Stimulated activated CD8-positive, alpha-beta memory T cell treated with anti-CD3 and anti-CD28 coated beads, Interleukin-7, amount 100 ng/mL, for 24 hours (primary cell): ENCODE measurements around the gene DSE.

Experiments used
- DNase-seq: peaks from one replicate; pipeline ENCODE4 v3.0.0-alpha.2; 2020; ENCODE audit warnings: low read depth

The DSE gene

DNA sequence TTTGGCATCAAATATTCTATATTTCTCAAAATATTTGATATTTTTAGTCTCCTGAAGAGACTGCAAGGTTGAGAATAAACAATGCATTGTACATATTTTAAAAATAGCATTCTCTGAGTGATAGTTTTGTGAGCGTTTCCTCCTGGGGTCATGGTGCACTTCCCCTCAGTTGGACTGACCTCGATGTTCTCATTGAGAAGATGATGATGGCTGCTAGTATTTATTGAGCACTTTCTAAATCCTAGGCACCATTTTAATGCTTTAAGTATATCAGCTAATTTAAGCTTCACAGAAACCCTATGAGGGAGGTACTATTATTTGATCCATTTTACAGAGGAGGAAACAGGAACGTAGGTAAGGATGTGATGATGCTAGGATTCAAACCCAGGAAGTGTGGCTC lies 18.2 kb downstream of the DSE start:
- DNase-seq = no peak

DNA sequence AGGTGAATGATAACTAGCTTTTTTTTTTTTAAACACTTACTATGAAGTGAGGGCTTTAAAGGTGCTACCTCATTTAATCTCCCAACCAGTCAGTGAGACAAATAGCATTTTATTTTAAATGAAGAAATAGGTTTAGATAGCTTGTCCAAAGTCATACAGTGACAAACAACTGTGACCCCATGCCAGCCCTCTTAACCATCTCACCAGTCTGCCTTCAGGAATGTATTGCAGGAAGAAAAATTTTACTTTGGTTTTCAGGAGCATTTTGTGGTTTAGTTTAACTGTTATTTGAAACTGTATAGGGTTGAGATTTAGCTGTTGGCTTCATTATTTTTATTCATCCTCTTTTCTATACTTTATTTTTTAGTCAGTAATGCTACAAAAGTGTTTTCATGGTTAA lies 18.6 kb downstream of the DSE start:
- no peak for DNase-seq

DNA sequence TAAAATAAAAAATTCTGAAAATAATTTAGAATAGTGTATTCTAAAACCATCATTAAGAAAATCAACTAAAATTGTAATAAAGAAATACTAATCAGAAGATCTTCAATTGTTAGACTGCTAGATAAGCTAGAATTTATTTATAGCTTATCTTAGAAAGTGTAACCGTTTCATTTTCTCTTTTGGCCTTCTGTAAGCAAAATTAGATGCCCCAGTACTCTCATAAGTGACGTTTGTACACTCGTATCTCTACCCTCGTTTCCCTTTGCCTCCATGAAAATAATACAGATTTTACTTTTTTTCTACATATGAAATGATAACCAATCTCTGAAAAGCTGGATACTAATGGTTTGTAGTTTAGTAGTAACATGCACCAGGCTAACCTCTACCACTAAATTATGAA lies 19.8 kb downstream of the DSE start:
- DNase-seq = no peak

DNA sequence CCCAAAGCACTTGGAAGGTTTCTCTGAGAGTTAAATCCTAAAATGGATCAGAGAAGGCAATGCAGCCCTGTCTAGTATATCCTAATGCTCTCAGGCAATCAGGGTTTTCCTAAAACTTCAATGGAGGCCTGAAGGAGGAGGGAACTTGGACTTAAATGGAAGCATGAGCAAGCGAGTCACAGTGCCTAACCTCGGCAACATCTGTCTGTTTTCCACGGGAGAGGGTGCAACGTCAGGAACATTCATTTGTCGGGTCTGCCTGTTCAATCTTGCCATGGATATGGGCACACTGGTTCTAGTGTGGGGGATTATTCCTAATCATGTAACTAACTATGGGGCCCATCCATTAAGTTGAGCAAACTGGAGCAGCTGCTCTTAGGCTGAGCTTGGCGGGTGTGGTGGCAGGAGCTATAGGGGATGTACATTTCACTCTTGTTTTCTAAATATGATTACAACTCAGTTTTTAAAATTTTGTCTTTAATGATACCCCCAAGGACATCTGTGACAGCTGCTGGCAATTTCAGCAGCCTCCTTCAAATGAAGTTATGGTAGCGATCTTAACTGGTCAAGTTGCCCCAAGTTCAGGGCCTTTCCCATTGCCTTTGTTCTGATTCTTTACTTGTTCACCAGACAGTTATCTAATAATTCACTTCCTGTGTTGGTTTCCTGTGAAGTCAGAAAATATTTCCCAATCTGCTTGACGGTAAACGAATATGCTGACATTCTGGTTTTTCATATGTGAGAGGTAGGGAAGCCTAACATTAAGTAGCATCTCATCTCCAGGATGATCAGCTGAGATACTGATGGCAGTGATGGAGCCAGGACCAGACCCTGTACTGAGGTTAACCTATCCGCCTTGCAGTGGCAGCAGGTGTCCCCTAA lies 21.6 kb downstream of the DSE start:
- DNase-seq = no peak

DNA sequence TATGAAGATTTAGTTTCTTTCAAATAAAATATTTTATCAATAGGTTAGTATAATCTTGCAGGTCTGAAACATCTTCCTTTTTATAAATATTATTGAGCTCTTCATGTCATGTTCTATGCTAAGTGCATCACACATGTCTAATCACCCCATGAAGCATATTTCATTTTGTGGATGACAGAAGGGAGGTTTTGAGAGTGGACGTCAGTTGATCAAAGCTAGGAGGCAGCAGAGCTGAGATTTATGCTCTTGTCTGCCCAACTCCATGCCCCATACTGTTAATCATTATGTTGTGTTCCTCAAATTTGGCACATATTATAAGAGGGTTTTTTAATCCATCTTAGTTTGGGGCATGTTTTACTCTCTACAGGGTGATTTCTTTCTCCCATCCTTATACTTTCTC lies 22.7 kb downstream of the DSE start:
- no peak for DNase-seq

DNA sequence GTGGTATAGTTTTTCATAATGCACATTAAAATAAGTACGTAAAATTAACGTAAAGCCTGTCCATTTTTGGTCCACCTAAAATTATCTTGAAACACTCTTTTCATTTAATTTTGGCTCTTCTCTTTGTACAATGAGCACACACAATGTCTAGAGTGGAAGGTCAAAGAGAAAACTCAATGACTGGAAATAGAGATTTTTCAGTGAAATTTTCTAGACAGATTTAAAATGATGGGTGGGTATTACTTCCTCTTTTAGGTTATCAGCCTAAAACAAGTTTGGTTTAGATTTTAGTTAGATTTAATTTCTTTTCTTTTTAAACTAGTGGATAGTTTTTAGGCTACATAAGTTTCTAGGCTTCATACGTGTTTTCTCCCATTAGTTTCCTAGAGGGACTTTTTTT lies 24.9 kb downstream of the DSE start:
- no peak for DNase-seq

DNA sequence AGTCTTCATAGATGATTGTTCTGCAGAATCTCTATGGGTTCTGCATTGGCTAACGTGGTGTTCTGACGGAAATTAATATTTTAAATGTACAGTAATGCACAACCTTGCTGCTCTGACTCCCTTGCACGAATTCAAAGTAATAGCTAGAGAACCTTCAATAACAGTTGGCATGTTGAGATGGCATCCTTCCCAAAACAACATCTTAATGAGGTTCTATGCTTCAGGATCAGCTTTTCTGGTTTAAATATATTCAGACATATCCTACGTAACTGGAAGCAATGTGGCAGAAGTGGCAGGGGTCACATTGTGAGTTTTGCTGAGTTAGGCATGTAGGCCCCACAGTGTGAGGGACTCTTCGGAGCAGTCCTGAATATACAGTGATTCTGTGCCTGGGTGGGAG lies 25.7 kb downstream of the DSE start:
- DNase-seq = no peak

DNA sequence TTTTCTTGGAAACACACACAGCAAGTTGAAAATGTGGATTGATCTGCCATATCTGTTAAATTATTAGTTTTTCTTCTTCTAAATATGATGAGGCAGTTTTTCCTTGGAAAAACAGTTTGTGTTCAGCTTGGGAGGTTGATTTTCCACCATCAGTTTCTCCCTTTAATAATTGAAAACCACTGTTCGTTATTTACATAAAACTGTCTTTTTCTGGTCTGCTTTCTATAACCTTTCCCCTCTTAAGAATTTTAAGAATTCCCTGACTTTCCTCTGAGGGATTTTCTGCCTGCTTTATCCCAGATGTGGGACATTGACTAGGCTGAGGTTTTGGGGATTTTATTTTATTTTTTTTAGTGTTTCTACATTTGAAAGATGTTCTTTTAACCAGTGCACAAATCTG lies 27.2 kb downstream of the DSE start:
- DNase-seq = no peak

DNA sequence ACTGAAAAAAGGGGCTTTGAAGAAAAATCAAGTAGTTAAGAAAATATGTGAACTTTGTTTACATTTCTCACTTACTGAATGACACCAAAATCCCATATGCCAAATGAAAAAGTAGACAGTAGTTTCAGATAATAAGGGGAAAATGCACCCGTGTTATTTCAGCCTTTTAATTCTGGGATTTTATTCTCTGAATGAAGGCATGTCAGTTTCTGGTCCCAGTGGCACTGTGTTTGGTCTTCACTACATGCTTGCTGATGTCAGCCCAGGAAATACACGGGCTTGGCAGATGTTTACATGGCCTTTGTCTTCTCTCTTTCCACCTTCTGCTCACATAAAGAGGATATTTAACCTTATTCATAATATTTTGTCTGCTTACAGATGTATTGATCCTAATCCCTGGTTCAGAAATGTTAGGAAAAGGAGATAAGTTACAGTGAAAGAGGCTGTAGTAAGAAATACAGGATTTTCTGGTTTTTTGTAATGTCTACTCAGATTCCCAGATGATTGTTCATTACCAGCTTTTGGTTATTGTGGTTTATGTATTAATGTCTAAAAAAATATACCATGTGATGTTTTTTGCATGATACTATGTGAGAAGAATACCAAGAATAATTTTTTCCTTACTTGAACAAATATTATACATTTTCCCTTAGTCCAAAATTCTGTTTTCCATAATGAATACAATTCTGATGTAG lies 27.7 kb downstream of the DSE start:
- DNase-seq = no peak

DNA sequence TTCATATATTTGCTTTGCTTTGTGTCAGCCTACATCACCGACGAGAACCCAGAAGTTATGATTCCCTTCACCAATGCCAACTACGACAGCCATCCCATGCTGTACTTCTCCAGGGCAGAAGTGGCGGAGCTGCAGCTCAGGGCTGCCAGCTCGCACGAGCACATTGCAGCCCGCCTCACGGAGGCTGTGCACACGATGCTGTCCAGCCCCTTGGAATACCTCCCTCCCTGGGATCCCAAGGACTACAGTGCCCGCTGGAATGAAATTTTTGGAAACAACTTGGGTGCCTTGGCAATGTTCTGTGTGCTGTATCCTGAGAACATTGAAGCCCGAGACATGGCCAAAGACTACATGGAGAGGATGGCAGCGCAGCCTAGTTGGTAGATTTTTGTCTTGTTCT lies 28.5 kb downstream of the DSE start:
- no peak for DNase-seq

DNA sequence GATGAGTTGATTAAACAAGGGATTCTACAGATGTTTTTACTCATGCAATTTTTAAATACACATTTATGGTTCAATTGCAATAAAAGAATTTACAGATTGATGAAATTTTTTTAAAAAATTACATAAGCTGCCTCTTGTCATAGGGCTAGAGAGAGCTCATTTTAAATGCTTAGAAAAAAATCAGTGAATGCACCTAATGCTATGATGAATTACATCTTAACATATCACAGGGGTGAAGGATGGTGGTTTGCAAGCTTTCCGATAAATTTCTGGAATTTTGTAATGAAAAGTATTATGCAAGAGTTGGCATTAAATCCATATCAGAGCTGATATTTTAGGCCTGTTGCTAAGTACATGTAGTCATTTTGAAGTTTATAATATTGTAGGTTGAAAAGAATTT lies 29.6 kb downstream of the DSE start:
- no peak for DNase-seq

DNA sequence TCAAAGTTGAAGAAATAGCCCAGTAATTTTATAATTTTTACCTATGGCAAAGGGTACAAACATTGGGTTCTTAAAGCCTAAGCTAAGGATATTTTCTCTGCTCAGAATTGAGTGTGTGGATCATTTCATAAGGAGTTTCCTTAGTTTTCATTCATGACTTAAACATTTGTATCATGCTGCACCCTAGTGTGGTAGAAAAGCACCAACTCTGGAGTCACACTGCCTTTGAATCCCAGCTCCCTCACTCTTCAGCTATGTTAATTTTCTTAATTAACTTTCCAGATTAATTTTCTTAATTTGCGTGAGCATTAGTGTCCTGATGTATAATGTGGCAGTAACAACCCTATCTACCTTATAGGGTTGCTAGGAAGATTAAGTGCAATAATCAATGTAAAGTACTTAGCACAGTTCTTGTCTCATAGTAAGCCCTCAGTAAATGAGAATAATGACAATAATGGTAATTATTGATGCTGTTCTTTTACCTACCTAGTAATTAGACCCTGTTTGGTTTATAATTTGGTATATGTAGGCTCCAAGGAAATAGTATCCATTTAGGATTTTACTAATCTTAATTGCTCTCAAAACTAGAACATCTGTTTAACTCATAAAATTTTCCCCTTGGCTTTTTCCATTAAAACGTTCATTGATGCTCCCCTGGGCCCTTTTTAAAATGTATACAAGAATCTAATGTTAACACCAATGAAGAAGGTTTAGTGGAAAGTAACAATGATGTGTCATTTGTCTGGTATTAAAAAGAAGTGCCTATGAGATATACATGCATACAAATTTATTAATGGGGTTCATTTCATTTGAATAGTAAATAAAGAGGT lies 31.6 kb downstream of the DSE start:
- no peak for DNase-seq

DNA sequence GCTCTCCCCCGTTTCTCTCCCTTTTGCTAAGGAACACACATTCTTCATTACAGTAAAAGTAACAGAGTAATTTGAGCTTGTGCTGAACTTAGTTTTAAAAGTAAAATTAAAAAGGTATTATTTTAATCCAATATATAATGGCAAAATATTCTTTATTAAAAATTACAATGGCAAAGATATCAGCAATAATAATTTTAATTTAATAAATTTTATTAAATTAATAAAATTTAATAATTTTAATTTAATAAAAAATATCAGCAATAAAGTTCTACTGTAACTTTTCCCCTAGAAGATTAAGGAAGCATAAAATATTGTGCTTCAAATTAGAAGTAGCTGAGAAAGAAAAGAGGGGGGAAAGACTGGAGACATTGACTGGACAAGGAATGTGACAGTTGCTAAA lies 32.5 kb downstream of the DSE start:
- no peak for DNase-seq

DNA sequence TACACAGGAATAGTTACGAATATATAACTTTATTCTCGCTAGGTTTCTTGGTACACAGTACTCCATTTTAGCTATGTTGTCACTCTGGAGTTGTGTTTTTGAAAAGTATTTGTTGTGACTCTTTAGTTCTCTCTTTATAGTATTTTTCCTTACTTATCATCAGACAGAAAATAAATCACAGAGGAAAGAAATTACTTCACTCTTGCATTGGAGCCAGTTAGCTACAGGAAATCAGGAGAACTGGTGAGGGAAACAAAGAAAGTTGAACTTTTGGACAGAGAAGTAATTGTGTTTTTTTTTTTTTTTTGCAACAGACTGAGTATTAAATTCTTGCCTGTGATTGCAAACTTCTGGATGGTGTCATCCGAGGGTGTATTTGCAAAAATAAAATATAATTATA lies 33.9 kb downstream of the DSE start:
- no peak for DNase-seq

DNA sequence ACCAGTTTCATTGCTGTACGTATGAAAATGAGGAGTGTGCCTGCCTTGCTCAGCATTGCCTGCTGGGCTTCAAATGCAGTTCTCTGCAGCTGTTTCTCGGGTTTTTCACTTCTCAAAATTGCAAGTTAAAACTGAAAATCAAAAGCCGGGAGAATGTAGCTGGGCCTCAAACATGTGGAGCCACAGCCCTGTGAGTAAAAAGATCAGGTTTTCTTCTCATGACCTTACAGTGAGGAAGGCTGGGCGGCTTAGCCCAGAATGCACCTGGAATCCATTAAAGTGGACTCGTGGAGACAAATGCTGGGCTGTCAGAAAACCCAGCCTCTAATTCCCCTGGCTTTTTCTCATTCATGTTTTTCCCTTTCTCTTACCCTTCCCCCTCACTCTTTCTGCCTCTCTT lies 34.4 kb downstream of the DSE start:
- DNase-seq = no peak

DNA sequence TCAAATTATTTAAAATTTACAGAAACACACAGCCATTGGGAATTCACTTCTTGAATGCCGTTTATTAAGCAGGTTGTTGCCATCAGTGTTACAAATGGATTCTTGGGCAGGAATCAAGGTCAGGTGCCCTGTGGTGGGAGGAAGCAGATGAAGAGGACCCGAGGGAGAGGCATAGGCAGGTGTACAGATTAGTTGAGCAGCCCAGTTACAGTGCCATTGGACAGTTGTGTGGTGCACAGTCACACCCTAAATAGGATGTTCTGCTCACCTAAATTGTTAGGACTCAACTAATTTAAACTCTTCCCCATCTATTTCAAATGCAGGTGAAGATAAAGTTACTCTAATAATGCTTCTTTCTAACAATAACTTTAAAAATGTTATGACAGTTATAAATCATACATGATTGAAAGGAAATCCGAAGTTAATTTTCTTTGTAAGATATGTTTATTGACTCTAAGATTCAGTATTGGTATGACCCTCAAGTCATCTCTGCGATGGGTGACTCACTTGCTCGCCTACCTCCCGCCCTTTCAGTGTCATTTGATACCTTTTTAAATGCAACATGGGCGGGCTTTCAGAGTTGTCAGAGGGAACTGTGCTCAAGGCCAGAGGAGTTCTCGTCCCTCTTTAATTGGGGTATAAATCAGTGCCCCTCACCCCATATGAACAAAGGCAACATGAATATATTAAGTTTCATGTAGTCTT lies 35.1 kb downstream of the DSE start:
- DNase-seq = no peak

DNA sequence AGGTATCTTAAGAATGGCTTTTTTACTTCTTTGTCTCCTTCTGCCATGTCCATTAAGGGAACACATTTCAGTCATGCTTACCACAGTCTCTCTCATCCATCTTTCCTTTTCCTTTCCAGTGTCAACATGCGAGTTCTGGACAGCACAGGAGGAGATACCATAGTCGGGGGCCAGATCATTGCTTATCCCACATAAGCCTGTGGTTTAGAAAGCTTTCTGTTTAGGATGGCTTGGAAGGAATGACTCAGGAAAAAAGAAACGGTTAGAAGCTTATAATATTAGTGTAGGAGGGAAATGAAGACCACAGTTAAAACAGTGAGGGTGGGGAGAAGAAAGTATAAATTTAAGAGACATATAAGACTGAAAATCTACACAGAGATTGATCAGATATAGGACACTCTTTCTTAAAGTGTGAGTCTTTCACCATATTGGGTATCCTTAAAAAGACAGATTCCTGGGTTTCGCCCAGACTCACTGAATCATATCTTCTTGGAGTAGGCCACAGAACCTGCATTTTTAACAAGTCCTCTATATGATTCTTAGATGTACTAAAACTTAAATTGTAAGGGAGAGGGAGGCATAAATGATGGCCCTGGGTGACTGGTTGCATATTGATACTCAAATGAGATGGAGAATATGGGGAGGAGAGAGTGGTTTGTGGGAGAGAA lies 36.1 kb downstream of the DSE start:
- no peak for DNase-seq

DNA sequence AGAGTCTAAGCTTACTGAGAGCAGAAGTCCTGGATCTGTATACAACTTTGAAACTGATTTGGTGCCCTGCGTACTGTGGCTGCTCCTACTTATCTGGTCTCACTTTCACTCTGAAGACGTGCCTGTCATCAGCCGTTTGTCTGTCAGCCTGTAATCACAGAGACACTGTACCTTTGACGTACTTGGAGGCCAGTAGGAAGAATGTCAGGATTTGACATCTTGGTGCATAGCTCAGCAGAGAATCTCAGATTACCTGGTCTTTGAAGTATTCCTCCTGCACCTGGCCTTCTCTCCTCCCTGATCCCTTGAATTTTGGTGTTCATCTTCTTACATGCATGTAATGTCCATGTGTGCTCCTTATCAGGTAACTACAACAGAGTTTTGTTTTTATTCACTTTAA lies 37.7 kb downstream of the DSE start:
- DNase-seq = no peak

DNA sequence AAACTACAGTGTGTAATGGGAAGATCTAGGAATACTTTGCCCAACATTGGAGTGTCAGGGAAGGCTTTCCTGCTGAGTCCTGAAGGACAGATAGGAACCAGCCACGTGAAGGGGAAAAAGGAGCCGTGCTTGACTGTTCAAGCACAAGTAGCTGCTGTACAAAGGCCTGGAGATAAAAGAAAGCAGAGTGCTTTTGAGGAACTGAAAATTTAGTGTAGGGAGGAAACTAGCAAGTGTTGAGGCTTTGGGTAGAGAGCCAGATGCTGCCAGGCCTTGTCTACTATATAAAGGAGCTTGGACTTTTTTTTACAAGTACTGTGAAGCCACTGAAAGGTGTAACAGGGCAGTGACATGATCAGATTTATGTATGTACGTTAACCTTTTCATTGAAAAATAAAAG lies 39.0 kb downstream of the DSE start:
- no peak for DNase-seq

DNA sequence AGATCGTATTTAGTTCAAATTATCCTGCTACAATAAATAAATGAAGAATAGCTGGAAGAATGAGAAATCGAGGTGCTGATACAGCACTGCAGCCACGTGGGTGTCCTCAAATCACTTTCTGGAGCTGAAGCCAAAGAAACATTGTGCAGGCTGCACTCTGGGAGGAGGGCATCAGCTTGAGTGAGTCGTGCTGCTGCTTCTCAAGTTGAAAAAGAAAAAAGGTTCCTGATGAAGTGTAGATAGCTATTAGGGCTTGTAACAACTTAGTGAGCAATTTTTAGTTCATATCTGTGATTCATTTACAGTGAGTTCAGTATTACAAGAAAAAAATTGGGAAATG lies 40.5 kb downstream of the DSE start:
- no peak for DNase-seq

DNA sequence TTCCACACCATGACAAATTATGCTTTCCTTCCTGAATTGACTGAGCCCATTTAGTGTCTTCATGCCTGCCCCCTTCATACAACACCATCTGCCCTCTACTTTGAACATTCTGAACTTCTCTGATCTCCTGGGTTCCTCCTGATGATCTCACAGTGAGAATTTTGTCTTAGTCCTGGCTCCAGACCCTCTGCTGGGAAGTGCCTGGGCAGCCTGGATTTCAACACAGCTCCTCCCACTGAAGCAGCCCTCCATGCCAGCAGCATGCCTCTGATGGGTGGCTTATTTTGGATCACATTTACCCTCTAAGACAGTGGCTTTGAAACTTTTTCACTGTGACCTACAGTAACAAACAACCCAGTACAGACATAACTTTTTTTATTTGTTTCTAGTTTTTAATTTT lies 41.5 kb downstream of the DSE start:
- DNase-seq = no peak

DNA sequence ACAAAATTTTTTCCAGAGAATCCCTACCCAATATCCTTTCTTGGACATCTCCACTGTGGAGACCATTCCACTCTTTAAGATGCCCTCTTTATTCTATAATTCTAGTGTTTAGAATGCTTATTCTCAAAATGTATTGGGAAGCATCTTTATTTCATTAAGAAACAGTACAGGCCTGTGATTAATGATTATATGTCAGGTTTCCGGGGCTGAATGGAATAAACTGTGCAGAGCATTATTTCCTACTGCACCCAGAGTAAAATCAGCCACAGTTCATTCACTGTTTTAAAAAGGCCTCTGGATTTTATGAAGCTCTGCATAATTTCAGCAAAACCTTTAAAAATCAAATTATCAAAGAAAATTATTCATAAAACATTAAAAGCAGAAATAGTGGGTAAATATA lies 42.6 kb downstream of the DSE start:
- no peak for DNase-seq
